Measurements from ENCODE around the gene PALLD.
"Not testable (repeated sequence)": the region's sequence is repeated elsewhere in the genome, so short reads cannot be mapped to it uniquely, and the experiment has no call there.

Gene PALLD

GRCh38 chr4:168496834-168497233 is at the start of gene PALLD:
TSS of gene PALLD (plus strand) at chr4:168497052.
- peak within 1 kb of the TSS; percentile 73 for H3K4me3 ChIP-seq (ENCODE audit: low read length)
- peak; percentile 93 for DNase-seq (ENCODE audit: low read depth)
- peaks cover 38% of the 10 kb centered on the region for H3K4me1 ChIP-seq (ENCODE audit: control insufficient read depth, insufficient read depth, low read length)
- peak within 1 kb of the TSS; percentile 79 for H3K9ac ChIP-seq (ENCODE audit: low read length)
- no peaks in the 10 kb centered on the region for H3K27me3 ChIP-seq (replicated peaks; ENCODE audit: control insufficient read depth, insufficient read depth, low read length)
- H3K36me3 ChIP-seq (ENCODE audit: control insufficient read depth, insufficient read depth, low read length, severe bottlenecking) = no peaks in the 10 kb centered on the region
- no peaks in the 10 kb centered on the region for H3K9me3 ChIP-seq (ENCODE audit: control insufficient read depth, low read length)

GRCh38 chr4:168449063-168449462 is 47.8 kb upstream of the PALLD start:
- not testable (repeated sequence) for H3K9me3 ChIP-seq (ENCODE audit: control insufficient read depth, low read length); DNase-seq (ENCODE audit: low read depth); H3K36me3 ChIP-seq (ENCODE audit: control insufficient read depth, insufficient read depth, low read length, severe bottlenecking); H3K4me3 ChIP-seq (ENCODE audit: low read length); H3K27me3 ChIP-seq (replicated peaks; ENCODE audit: control insufficient read depth, insufficient read depth, low read length); H3K9ac ChIP-seq (ENCODE audit: low read length)
- peaks cover 18% of the 10 kb centered on the region for H3K4me1 ChIP-seq (ENCODE audit: control insufficient read depth, insufficient read depth, low read length)

- DNase-seq (ENCODE audit: low read depth) = no peak
- H3K9ac ChIP-seq (ENCODE audit: low read length) = no peak overlapping the region
These were observed 47.0 kb upstream of the PALLD start for GRCh38 chr4:168449719-168450452.

DNA sequence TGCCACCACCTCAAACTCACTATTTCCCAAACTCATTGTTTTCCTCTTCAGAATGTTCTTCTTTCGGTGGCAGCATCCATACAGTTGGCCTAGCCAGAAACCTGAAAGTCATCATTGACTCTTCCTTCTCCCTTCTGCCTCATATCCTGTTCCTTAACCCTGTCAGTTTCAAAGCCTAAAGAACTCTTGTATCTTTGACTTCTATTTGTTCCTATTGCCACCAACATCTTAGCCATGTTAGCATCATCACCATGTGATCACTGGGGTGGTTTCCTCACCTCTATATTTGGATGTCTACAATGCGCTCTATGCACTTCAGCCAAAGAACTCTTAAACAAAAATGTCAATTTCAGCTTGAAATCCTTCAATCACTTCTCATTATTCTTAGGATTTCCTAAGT is 45.5 kb upstream of the PALLD start:
- H3K36me3 ChIP-seq (ENCODE audit: control insufficient read depth, insufficient read depth, low read length, severe bottlenecking) = peaks cover 13% of the 10 kb centered on the region
- H3K9ac ChIP-seq (ENCODE audit: low read length) = no peak overlapping the region
- H3K9me3 ChIP-seq (ENCODE audit: control insufficient read depth, low read length) = no peaks in the 10 kb centered on the region
- no peak overlapping the region for H3K4me3 ChIP-seq (ENCODE audit: low read length)
- H3K4me1 ChIP-seq (ENCODE audit: control insufficient read depth, insufficient read depth, low read length) = peaks cover 18% of the 10 kb centered on the region
- H3K27me3 ChIP-seq (replicated peaks; ENCODE audit: control insufficient read depth, insufficient read depth, low read length) = no peaks in the 10 kb centered on the region
- DNase-seq (ENCODE audit: low read depth) = no peak

More at GRCh38 chr4:168449719-168450452, 47.0 kb upstream of the PALLD start:
- Histone ChIP-seq H3K27me3 (replicated peaks; ENCODE audit: control insufficient read depth, insufficient read depth, low read length) (no peaks in the 10 kb centered on the region), H3K36me3 (ENCODE audit: control insufficient read depth, insufficient read depth, low read length, severe bottlenecking) (peaks cover 7% of the 10 kb centered on the region), H3K9me3 (ENCODE audit: control insufficient read depth, low read length) (no peaks in the 10 kb centered on the region), H3K4me3 (ENCODE audit: low read length) (peak overlapping the region; percentile 63), H3K4me1 (ENCODE audit: control insufficient read depth, insufficient read depth, low read length) (peaks cover 18% of the 10 kb centered on the region)

DNA sequence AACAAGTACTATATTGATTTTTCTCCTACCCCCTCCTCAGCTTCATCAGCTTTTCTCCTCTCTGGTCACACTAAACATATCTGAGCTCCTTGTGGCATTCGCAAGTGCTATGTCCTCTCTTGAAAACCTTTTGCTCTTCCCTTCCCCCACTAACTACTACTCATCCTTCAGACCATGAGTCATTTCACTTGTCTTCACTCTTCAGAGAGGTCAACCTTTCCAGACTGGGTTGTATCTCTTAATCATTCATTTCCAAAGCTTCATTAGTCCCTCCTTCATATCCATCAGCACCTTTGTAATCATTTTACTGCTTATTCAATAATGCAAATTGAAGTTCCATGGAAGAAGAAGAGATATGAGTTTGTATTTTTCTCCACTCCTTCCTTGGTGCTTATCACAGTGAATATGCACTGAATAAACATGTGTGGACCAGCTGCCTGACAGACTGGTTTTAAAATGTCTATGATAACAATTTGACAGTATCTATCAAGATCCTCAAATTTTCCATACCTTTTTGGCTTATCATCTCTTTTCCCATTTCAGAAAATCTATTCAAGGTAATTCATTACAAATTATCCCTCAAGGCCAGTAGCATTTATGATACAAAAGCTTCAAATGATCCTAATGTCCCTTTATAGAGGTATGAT is 45.0 kb upstream of the PALLD start:
- no peak overlapping the region for H3K9ac ChIP-seq (ENCODE audit: low read length)
- no peaks in the 10 kb centered on the region for H3K9me3 ChIP-seq (ENCODE audit: control insufficient read depth, low read length)
- DNase-seq (ENCODE audit: low read depth) = peak; percentile 42
- H3K36me3 ChIP-seq (ENCODE audit: control insufficient read depth, insufficient read depth, low read length, severe bottlenecking) = peaks cover 13% of the 10 kb centered on the region
- H3K4me1 ChIP-seq (ENCODE audit: control insufficient read depth, insufficient read depth, low read length) = peaks cover 18% of the 10 kb centered on the region
- H3K27me3 ChIP-seq (replicated peaks; ENCODE audit: control insufficient read depth, insufficient read depth, low read length) = no peaks in the 10 kb centered on the region
- no peak overlapping the region for H3K4me3 ChIP-seq (ENCODE audit: low read length)

DNA sequence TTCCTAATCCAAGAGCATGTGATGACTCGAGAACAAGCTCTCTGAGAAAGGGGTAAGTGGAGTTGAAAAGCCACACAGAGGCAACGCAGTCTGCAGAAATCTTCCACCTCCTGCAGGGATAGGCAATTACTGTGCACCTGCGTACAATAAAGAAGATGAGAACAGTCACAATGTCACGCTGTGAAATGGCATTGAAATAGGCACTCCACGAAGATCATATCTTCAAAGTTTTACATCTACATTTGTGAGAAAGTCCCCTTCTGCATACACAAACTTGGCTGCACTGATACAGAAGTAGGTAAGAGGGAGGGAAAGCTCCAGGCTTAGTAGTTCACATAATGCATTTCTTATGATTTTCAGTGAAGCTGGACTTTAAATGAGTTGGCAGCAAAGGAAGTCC is 43.7 kb upstream of the PALLD start:
- no peak overlapping the region for H3K4me3 ChIP-seq (ENCODE audit: low read length)
- no peak for DNase-seq (ENCODE audit: low read depth)
- no peaks in the 10 kb centered on the region for H3K27me3 ChIP-seq (replicated peaks; ENCODE audit: control insufficient read depth, insufficient read depth, low read length)
- H3K4me1 ChIP-seq (ENCODE audit: control insufficient read depth, insufficient read depth, low read length) = peaks cover 18% of the 10 kb centered on the region
- H3K9ac ChIP-seq (ENCODE audit: low read length) = no peak overlapping the region
- peaks cover 10% of the 10 kb centered on the region for H3K36me3 ChIP-seq (ENCODE audit: control insufficient read depth, insufficient read depth, low read length, severe bottlenecking)
- H3K9me3 ChIP-seq (ENCODE audit: control insufficient read depth, low read length) = no peaks in the 10 kb centered on the region

DNA sequence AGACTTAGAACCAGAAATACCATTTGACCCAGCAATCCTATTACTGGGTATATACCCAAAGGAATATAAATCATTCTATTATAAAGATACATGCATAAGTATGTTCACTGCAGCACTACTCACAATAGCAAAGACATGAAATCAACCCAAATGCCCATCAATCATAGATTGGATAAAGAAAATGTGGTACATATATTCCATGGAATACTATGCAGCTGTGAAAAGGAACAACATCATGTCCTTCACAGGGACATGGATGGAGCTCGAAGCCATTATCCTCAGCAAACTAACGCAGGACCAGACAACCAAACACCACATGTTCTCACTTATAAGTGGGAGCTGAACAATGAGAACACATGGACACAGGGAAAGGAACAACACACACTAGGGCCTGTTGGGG is 38.6 kb upstream of the PALLD start:
- peaks cover 11% of the 10 kb centered on the region for H3K36me3 ChIP-seq (ENCODE audit: control insufficient read depth, insufficient read depth, low read length, severe bottlenecking)
- H3K27me3 ChIP-seq (replicated peaks; ENCODE audit: control insufficient read depth, insufficient read depth, low read length); H3K4me3 ChIP-seq (ENCODE audit: low read length); DNase-seq (ENCODE audit: low read depth); H3K9me3 ChIP-seq (ENCODE audit: control insufficient read depth, low read length); H3K9ac ChIP-seq (ENCODE audit: low read length); H3K4me1 ChIP-seq (ENCODE audit: control insufficient read depth, insufficient read depth, low read length): not testable (repeated sequence)

DNA sequence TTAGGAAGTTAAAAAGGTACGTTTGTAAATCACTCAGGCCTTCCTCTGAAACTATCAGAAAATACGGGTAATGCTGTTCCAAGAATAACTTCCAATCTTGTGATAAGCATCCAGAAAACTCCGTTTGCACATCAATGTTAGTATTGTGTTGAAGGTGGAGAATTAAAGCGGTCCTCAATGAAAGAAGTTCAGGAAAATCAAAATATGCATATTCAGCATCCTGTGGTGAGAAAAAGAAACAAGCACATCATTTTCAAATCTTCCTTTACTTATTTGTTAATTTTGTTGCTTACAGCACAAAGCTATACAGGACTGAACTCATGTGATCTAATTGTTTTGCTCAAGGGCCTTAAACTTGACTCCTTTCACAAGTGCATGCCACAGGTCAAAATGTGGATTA is 35.0 kb upstream of the PALLD start:
- Histone ChIP-seq H3K4me1 (ENCODE audit: control insufficient read depth, insufficient read depth, low read length) (no peaks in the 10 kb centered on the region), H3K9ac (ENCODE audit: low read length) (no peak overlapping the region), H3K36me3 (ENCODE audit: control insufficient read depth, insufficient read depth, low read length, severe bottlenecking) (peaks cover 11% of the 10 kb centered on the region), H3K4me3 (ENCODE audit: low read length) (no peak overlapping the region), H3K9me3 (ENCODE audit: control insufficient read depth, low read length) (no peaks in the 10 kb centered on the region), H3K27me3 (replicated peaks; ENCODE audit: control insufficient read depth, insufficient read depth, low read length) (no peaks in the 10 kb centered on the region)
- no peak for DNase-seq (ENCODE audit: low read depth)

DNA sequence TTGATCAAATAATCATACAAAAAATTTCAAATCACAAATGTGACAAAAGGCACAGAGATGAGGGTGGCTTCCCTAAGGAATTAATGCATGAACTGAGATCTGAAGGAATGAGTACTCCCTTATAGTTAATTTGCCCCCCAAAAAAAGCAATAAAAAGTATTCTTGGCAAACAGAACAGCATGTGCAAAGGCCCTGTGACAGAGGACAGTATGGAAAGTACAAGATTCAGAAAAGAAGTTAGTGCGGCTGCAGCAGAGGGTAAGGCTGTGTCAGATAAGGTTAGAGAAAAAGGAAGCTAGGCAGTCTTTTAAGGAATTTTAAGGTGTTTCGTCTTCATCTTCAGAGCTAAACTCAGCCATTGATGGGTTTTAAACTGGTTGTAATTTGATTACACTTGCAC is 23.9 kb upstream of the PALLD start:
- Histone ChIP-seq H3K4me3 (ENCODE audit: low read length) (no peak overlapping the region), H3K27me3 (replicated peaks; ENCODE audit: control insufficient read depth, insufficient read depth, low read length) (no peaks in the 10 kb centered on the region), H3K9ac (ENCODE audit: low read length) (no peak overlapping the region), H3K4me1 (ENCODE audit: control insufficient read depth, insufficient read depth, low read length) (peaks cover 10% of the 10 kb centered on the region), H3K9me3 (ENCODE audit: control insufficient read depth, low read length) (no peaks in the 10 kb centered on the region), H3K36me3 (ENCODE audit: control insufficient read depth, insufficient read depth, low read length, severe bottlenecking) (peaks cover 26% of the 10 kb centered on the region)
- no peak for DNase-seq (ENCODE audit: low read depth)

GRCh38 chr4:168474660-168475320 is 22.1 kb upstream of the PALLD start:
- Histone ChIP-seq H3K4me3 (ENCODE audit: low read length) (peak overlapping the region; percentile 43), H3K36me3 (ENCODE audit: control insufficient read depth, insufficient read depth, low read length, severe bottlenecking) (peaks cover 25% of the 10 kb centered on the region), H3K4me1 (ENCODE audit: control insufficient read depth, insufficient read depth, low read length) (peaks cover 14% of the 10 kb centered on the region), H3K27me3 (replicated peaks; ENCODE audit: control insufficient read depth, insufficient read depth, low read length) (no peaks in the 10 kb centered on the region), H3K9me3 (ENCODE audit: control insufficient read depth, low read length) (no peaks in the 10 kb centered on the region), H3K9ac (ENCODE audit: low read length) (no peak overlapping the region)
- peak; percentile 76 for DNase-seq (ENCODE audit: low read depth)

DNA sequence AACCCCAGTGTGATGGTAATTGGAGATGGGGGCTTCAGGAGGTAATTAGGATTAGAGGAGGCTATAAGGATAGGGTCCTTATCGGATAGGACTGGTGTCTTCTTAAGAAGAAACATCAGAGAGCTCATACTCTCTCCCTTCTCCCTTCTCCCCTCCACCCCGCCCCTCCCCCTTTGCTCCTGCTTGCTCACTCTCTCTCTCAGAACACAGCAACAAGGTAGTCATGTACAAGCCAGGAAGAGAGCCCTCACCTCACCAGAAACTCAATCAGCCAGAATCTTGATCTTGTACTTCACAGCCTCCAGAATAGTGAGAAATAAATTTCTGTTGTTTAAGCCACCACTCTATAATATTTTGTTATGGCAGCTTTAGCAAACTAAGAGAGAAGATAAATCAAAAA is 21.1 kb upstream of the PALLD start:
- no peak for DNase-seq (ENCODE audit: low read depth)
- H3K27me3 ChIP-seq (replicated peaks; ENCODE audit: control insufficient read depth, insufficient read depth, low read length) = no peaks in the 10 kb centered on the region
- no peak overlapping the region for H3K4me3 ChIP-seq (ENCODE audit: low read length)
- H3K9me3 ChIP-seq (ENCODE audit: control insufficient read depth, low read length) = no peaks in the 10 kb centered on the region
- peaks cover 14% of the 10 kb centered on the region for H3K4me1 ChIP-seq (ENCODE audit: control insufficient read depth, insufficient read depth, low read length)
- peaks cover 16% of the 10 kb centered on the region for H3K36me3 ChIP-seq (ENCODE audit: control insufficient read depth, insufficient read depth, low read length, severe bottlenecking)
- no peak overlapping the region for H3K9ac ChIP-seq (ENCODE audit: low read length)

Data from adipocyte (in vitro differentiated cells).